SHP77 (cell line): ENCODE data around the gene ADRA1B.
"Not testable (repeated sequence)": the region's sequence is repeated elsewhere in the genome, so short reads cannot be mapped to it uniquely, and the experiment has no call there.

Experiments
- DNase-seq, 2 experiments: peaks; one replicate each; lab custom pipeline; 2025; lab: John Stamatoyannopoulos, UW

The ADRA1B gene

GRCh38 chr5:159928122-159928909 lies 12.0 kb downstream of the ADRA1B start:
- DNase-seq = no peak

DNA sequence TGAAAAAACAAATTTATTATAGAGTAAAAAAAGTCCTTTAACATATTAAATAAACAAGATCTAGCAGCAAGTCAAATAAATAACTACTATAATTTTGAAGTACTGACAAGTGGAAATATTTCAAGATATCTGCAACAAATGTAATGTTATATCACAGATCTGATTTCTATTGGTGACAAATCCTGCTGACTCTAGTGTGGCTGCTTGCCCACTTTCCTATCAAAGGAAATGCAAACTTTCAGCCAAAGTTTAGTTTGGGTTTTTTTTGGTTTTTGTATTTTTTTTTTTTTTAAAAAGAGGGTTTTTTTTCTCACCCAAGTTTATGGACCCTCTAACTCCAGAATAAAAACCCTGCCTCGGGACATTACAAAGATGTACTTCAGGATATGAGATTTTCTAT lies 12.9 kb downstream of the ADRA1B start:
- DNase-seq = no peak

DNA sequence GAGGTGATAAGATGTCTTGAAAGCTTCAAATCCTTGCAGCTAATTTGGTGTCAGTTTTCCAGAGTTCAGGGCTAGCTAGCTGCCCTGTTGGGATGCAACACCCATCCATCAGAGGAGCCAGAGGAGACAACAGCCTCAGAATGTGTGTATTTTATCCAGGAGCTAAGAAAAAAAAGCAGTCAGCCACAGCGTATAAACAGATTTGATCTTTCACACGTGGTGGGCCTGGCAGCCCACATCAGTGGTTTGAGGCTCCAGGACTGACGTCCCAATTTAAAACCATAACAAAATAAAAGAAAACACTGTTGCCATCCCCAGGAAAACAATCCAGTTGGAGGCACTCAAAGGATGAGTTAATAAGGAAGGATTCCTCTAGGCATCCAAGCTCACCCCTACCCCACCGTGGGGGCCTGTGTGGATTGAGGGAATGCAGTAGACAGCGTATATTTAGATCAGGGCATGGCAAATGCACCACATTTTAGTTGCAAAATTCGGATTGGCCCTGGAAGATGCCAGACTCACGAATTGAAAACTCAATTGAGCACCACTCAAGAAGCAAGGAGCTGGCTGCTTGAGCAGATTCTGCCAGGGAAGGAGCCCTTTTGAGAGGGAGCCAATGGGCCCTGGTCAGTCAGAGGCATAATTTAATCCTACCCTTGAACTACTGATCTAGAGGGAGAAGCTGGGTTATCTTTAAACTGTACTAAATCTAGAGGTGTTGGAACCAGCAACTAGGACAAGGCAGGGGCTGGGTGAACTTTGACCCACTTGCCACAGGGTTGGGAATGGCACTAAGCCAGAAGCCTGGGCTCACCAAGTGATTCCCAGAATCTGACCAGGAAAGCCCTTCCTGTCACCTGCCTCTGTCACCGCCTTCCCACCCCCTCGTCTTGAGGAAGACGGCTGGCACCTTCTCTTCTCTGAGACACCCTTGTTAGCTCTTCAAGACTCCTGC lies 17.5 kb downstream of the ADRA1B start:
- no peak for DNase-seq

GRCh38 chr5:159935946-159936345 lies 19.7 kb downstream of the ADRA1B start:
- DNase-seq = no peak

DNA sequence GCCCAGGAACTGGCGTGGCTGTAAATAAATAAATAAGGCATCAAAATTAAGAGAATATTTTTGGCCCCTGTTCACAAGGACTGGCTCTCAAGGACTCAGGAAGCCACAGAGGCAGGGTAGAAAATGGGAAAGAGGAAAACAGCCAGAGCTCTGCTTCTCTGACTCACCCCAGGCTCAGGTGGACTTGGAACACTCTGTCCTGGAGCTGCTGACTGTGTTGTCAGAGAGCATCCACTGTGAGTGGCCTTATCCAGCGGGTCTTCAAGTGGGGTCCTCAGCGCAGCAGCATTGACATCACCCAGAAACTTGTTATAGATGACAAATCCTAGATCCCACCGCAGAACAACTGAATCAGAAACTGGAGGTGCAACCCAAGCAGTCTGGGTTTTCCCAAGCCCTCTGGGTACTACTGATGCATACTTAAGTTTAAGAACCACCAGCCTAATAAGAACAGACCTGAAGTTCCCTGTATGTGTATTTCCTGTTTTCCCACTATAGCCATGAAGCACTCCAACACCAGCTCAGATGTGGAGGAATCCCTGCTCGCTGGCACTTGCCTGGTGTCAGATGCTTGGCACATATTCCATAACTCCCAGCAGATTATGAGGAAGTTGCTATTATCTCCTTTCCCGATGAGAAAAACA lies 20.5 kb downstream of the ADRA1B start:
- DNase-seq = no peak

GRCh38 chr5:159937580-159937979 lies 21.3 kb downstream of the ADRA1B start:
- no peak for DNase-seq

GRCh38 chr5:159943326-159943725 lies 27.0 kb downstream of the ADRA1B start:
- DNase-seq = no peak

DNA sequence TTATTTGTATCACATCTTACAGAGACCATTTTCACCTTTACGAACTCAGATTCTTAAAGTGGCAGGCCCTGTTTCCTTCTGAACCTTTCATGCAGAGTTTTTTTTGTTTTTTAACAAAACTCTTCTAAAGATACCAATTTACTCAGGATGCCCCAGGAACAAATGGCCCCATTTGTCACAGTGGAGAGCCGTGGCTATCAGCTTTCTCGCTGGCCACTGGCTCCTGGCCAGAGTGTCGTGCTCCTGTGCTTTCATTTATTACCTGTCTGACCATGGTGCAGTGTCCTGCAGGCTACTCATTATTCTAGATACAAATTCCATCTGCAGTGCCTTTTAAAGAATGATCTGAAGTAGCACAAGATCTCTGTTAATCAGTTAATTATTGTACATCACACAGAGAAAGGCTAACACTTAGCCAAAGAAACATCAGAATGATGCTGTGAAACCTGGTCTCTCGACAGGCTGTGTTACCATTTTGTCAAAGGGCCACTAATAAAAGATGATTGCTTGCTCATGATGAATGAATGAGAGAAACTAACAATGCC lies 27.8 kb downstream of the ADRA1B start:
- no peak for DNase-seq

DNA sequence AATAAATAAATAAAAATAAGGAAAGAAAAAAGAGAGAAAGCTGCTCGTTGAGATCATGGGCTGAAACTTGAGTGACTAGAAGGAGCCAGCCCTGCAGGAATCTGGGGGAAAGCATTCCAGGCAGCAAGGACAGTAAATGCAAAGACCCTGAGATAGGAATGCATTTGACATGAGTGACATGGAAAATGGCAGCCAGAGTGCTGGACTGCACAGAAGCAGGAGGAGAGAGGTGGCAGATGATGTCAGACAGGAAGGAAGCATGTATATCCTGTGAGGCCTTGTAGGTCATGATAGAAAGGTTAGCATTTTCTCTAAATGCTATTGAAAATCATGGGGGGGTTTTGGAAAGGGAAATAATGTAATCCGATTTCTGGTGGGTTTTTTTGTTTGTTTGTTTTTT lies 29.1 kb downstream of the ADRA1B start:
- DNase-seq = no peak

GRCh38 chr5:159947708-159948358 lies 31.6 kb downstream of the ADRA1B start:
- no peak for DNase-seq

DNA sequence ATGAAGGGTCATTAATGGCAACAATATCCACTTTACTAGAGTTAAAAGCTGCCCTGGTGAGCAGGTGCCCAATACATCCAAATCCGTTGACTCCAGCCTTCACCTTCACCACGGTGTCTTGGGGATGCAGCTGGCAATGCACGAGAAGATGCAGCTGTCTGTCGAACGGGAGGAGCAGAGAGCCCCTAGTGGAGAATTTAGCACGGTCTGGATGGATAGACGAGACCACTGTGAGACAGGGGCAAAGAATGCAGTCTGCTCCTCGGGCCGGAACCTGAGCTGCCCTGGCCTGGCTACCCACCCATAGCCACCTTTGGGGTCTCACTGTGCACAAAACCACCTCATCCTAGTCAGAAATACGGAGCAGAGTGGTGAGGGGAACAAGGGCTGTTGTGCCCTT lies 35.1 kb downstream of the ADRA1B start:
- peak; percentile 9 to 32 for DNase-seq

GRCh38 chr5:159951834-159952233 lies 35.6 kb downstream of the ADRA1B start:
- no peak for DNase-seq

GRCh38 chr5:159953609-159954008 lies 37.3 kb downstream of the ADRA1B start:
- DNase-seq = no peak

- no peak for DNase-seq
These were observed 38.9 kb downstream of the ADRA1B start for GRCh38 chr5:159955056-159955624.

- no peak for DNase-seq
These were observed 39.8 kb downstream of the ADRA1B start for GRCh38 chr5:159956074-159956473.

DNA sequence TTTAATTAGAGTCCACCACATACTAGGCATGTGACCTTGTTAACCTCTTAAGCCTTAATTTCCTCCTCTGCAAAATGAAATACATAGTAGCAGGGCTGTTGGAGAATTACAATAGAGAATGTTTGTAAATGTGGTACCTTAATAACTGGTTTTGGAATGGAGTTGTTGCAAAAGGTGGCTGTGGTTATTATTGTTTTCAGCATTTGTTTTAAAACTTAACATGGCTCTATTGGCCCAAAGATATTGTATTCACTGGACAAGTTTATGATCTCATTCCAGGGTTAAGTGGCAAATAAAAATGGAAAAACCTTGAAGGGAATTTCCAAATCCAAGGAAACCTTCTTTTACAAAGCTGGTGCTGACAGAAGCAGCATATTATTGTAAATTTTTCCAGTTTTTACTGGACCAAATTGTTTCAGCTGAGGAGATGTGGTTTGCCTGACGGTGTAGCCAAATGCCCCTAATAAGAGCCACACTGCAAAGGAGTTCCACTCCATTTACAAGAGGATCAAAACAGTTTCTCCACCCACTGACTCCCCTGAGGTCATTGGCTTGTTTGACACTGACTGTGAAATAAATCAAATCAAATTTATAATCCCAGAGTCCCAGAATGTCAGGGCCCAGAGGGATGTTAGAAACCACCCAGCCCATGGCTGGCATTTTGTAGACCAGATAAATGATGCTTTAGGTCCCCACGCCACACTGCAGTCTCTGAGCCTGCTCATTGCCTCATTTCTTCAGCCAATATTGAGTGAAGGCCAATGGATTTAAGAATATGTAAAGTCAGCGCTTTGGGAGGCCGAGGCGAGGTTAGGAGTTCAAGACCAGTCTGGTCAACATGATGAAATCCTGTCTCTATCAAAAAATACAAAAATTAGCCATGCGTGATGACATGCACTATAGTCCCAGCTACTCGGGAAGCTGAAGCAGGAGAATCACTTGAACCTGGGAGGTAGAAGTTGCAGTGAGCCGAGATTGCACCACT lies 45.2 kb downstream of the ADRA1B start:
- no peak for DNase-seq

DNA sequence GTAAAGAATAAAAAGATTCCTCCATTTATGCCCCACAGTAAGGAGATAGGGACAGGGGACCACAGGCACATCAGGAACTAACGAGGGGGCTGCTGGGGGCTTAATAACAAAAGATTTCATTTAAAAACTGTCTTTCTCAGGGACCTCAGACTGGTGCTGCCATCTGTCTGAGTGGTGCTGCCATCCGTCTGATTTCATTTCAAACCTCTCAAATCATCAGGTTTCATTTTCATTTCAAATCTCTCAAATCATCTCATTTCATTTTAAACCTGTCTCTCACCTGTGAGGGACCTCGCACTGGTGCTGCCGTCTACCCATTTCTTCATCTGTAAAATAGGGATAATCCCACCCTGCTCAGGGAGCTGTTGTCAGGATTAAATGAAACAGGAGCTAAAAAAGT lies 45.9 kb downstream of the ADRA1B start:
- DNase-seq = no peak

DNA sequence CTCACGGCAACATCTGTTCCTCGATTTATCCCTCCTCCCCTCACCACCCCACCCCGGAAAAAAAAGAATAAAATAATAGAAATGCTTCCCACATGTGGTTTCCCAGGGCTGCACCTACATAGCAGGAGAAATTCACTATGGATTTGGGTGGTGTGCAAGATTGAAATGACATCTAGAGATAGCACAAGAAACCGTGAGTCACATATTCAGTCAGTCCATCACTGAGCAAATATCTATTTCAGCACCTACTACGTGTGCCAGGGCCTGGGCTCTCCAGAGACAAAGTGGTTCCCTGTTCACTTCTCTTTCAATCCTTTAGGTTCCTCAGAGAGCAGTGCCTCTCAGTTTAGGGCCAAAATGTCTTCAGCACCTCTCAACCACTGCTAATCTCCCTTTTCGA lies 47.7 kb downstream of the ADRA1B start:
- DNase-seq = no peak

GRCh38 chr5:159965031-159965837 lies 49.0 kb downstream of the ADRA1B start:
- DNase-seq = peak; percentile 2 to 30

DNA sequence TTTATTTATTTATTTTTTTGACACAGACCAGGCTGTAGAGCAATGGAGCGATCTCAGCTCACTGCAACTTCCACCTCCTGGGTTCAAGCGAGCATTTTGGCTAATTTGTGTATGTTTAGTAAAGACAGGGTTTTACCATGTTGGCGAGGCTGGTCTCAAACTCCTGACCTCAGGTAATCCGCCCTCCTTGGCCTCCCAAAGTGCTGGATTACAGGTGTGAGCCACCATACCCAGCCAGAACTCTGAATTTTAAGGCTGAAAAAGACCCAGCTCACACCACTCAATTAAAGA lies 49.5 kb downstream of the ADRA1B start:
- DNase-seq = not testable (repeated sequence)
